AG10803 (cell line): ENCODE measurements around the gene MMEL1.

Source experiments
- DNase-seq: peaks from one replicate; pipeline ENCODE4 v3.0.0; 2010; ENCODE audit warnings: low read depth
- H3K4me3 ChIP-seq: 2 replicates; pipeline ENCODE4 v1.5.1; 2011; ENCODE audit warnings: mild to moderate bottlenecking, low read length, control low read depth
- CTCF ChIP-seq: conservative IDR thresholded peaks from 2 replicates; pipeline ENCODE4 v1.5.1; 2011; ENCODE audit warnings: mild to moderate bottlenecking, low read length, control low read depth, inconsistent platforms

The MMEL1 gene

GRCh38 chr1:2606881-2607621 lies 25.8 kb downstream of the MMEL1 start:
- DNase-seq: no peak
- no peak for TF ChIP-seq CTCF
- H3K4me3 ChIP-seq: no peak overlapping the region

- DNase-seq: no peak
Observed at GRCh38 chr1:2606396-2606880, 26.4 kb downstream of the MMEL1 start.

GRCh38 chr1:2605509-2606395 lies 27.1 kb downstream of the MMEL1 start:
- DNase-seq: no peak
- H3K4me3 ChIP-seq: no peak overlapping the region
- no peak for TF ChIP-seq CTCF

More at GRCh38 chr1:2606396-2606880, 26.4 kb downstream of the MMEL1 start:
- H3K4me3 ChIP-seq: no peak overlapping the region
- TF ChIP-seq CTCF: no peak

GRCh38 chr1:2604844-2605508 lies 27.8 kb downstream of the MMEL1 start:
- H3K4me3 ChIP-seq: no peak overlapping the region
- no peak for DNase-seq
- TF ChIP-seq CTCF: no peak

- no peak for TF ChIP-seq CTCF
- no peak overlapping the region for H3K4me3 ChIP-seq
- DNase-seq: no peak
Observed at GRCh38 chr1:2604156-2604843, 28.5 kb downstream of the MMEL1 start.

GRCh38 chr1:2603521-2604155 lies 29.2 kb downstream of the MMEL1 start:
- no peak overlapping the region for H3K4me3 ChIP-seq
- no peak for DNase-seq
- TF ChIP-seq CTCF: no peak
